Thyroid gland (tissue), 4 donors: ENCODE results near the gene PRKCA.

Experiments used
- POLR2A ChIP-seq, 2 donors: fragments of 450-650 bp; IDR thresholded peaks; one replicate each; pipeline ENCODE4 v1.6.1; 2017; ENCODE audit warnings: antibody characterized with exemption in 2 of 2, mild to moderate bottlenecking in 2 of 2, moderate library complexity in 1 of 2
- TF ChIP-seq, protein P1 (sequence below), 6 experiments: fragments of 200-600 bp in 3 of 6; fragments of 450-650 bp in 3 of 6; sonication (generic) in 3 of 6; IDR thresholded peaks; one replicate each; pipeline ENCODE4 v1.5.1; 2016 to 2019; ENCODE audit warnings: antibody characterized with exemption in 6 of 6, mild to moderate bottlenecking in 2 of 6, inconsistent platforms in 1 of 6, moderate library complexity in 1 of 6

DNA sequence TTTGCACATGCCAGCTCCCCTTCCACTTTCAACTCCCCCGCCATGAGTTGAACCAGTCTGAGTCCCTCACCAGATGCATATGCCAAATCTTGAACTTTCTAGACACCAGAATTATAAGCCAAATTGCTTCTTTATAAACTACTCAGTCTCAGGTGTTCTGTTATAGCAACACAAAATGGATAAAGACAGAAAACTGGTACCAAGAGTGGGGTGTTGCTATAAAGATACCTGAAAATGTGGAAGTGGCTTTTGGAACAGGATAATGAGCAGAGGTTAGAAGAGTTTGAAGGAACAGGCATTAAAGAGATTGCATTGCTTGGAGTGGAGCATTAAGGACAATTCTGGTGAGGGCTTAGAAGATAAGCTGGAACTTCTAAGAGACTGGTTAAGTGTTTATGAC, 515.3 kb downstream of the PRKCA start:
- TF ChIP-seq POLR2A (IDR thresholded peaks at IDR 0.05) = no peak
- TF ChIP-seq, protein P1, sequence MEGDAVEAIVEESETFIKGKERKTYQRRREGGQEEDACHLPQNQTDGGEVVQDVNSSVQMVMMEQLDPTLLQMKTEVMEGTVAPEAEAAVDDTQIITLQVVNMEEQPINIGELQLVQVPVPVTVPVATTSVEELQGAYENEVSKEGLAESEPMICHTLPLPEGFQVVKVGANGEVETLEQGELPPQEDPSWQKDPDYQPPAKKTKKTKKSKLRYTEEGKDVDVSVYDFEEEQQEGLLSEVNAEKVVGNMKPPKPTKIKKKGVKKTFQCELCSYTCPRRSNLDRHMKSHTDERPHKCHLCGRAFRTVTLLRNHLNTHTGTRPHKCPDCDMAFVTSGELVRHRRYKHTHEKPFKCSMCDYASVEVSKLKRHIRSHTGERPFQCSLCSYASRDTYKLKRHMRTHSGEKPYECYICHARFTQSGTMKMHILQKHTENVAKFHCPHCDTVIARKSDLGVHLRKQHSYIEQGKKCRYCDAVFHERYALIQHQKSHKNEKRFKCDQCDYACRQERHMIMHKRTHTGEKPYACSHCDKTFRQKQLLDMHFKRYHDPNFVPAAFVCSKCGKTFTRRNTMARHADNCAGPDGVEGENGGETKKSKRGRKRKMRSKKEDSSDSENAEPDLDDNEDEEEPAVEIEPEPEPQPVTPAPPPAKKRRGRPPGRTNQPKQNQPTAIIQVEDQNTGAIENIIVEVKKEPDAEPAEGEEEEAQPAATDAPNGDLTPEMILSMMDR (IDR thresholded peaks at IDR 0.05) = no peak
